KOPT-K1 (cell line): ENCODE results near the gene ARHGAP26.
"Not testable (repeated sequence)": the region's sequence is repeated elsewhere in the genome, so short reads cannot be mapped to it uniquely, and the experiment has no call there.

Source experiments
- H3K27ac ChIP-seq: fragments of 200-600 bp; sonication (generic); 2 replicates; pipeline ENCODE4 v1.5.1; 2016; ENCODE audit warnings: antibody characterized with exemption, mild to moderate bottlenecking, low read depth, low read length; ENCODE audit not compliant: poor library complexity, severe bottlenecking
- H3K36me3 ChIP-seq: fragments of 200-600 bp; sonication (generic); 2 replicates; pipeline ENCODE4 v1.5.1; 2017; ENCODE audit warnings: antibody characterized with exemption, mild to moderate bottlenecking, low read length, moderate library complexity; ENCODE audit not compliant: insufficient read depth
- H3K9me3 ChIP-seq: fragments of 200-600 bp; sonication (generic); 2 replicates; pipeline ENCODE4 v1.5.1; 2017; ENCODE audit warnings: antibody characterized with exemption, low read length, mild to moderate bottlenecking; ENCODE audit not compliant: insufficient read depth, poor library complexity, severe bottlenecking

The ARHGAP26 gene

GRCh38 chr5:142984011-142984410 is 213.8 kb downstream of the ARHGAP26 start:
- Histone ChIP-seq H3K27ac (no peak overlapping the region), H3K9me3 (peaks cover 7% of the 10 kb centered on the region)

GRCh38 chr5:142984525-142984924 is 214.3 kb downstream of the ARHGAP26 start:
- no peaks in the 10 kb centered on the region for H3K36me3 ChIP-seq
- no peak overlapping the region for H3K27ac ChIP-seq
- H3K9me3 ChIP-seq, result peaks cover 7% of the 10 kb centered on the region

More at GRCh38 chr5:142984011-142984410, 213.8 kb downstream of the ARHGAP26 start:
- no peaks in the 10 kb centered on the region for H3K36me3 ChIP-seq

GRCh38 chr5:142989270-142989669 is 219.1 kb downstream of the ARHGAP26 start:
- H3K9me3 ChIP-seq, result not testable (repeated sequence)

GRCh38 chr5:142990073-142990472 is 219.9 kb downstream of the ARHGAP26 start:
- H3K27ac ChIP-seq, H3K36me3 ChIP-seq, H3K9me3 ChIP-seq: not testable (repeated sequence)

More at GRCh38 chr5:142989270-142989669, 219.1 kb downstream of the ARHGAP26 start:
- H3K27ac ChIP-seq, H3K36me3 ChIP-seq: not testable (repeated sequence)

GRCh38 chr5:142994218-142994617 is 224.0 kb downstream of the ARHGAP26 start:
- Histone ChIP-seq H3K36me3 (no peaks in the 10 kb centered on the region), H3K27ac (no peak overlapping the region), H3K9me3 (no peaks in the 10 kb centered on the region)

GRCh38 chr5:142995621-142996020 is 225.4 kb downstream of the ARHGAP26 start:
- not testable (repeated sequence) for H3K27ac ChIP-seq, H3K9me3 ChIP-seq, H3K36me3 ChIP-seq

GRCh38 chr5:142997591-142997990 is 227.4 kb downstream of the ARHGAP26 start:
- H3K9me3 ChIP-seq, result no peaks in the 10 kb centered on the region
- H3K27ac ChIP-seq, result no peak overlapping the region
- no peaks in the 10 kb centered on the region for H3K36me3 ChIP-seq

GRCh38 chr5:142998316-142999020 is 228.3 kb downstream of the ARHGAP26 start:
- no peak overlapping the region for H3K27ac ChIP-seq
- H3K9me3 ChIP-seq, result no peaks in the 10 kb centered on the region
- H3K36me3 ChIP-seq, result no peaks in the 10 kb centered on the region

GRCh38 chr5:143000551-143000950 is 230.4 kb downstream of the ARHGAP26 start:
- not testable (repeated sequence) for H3K36me3 ChIP-seq, H3K9me3 ChIP-seq, H3K27ac ChIP-seq

GRCh38 chr5:143001764-143002351 is 231.7 kb downstream of the ARHGAP26 start:
- Histone ChIP-seq H3K27ac (peak overlapping the region; percentile 22), H3K36me3 (no peaks in the 10 kb centered on the region), H3K9me3 (no peaks in the 10 kb centered on the region)

GRCh38 chr5:143002459-143003327 is 232.5 kb downstream of the ARHGAP26 start:
- Histone ChIP-seq H3K9me3 (no peaks in the 10 kb centered on the region), H3K27ac (peak overlapping the region; percentile 22), H3K36me3 (no peaks in the 10 kb centered on the region)

- no peaks in the 10 kb centered on the region for H3K36me3 ChIP-seq
- H3K27ac ChIP-seq, result no peak overlapping the region
Measured at GRCh38 chr5:143003328-143003636, 233.1 kb downstream of the ARHGAP26 start.

GRCh38 chr5:143004361-143005145 is 234.4 kb downstream of the ARHGAP26 start:
- Histone ChIP-seq H3K36me3 (no peaks in the 10 kb centered on the region), H3K27ac (no peak overlapping the region), H3K9me3 (no peaks in the 10 kb centered on the region)

More at GRCh38 chr5:143003328-143003636, 233.1 kb downstream of the ARHGAP26 start:
- no peaks in the 10 kb centered on the region for H3K9me3 ChIP-seq

- Histone ChIP-seq H3K36me3 (no peaks in the 10 kb centered on the region), H3K27ac (no peak overlapping the region), H3K9me3 (no peaks in the 10 kb centered on the region)
Measured at GRCh38 chr5:143006501-143006900, 236.3 kb downstream of the ARHGAP26 start.

- H3K9me3 ChIP-seq, result no peaks in the 10 kb centered on the region
- H3K36me3 ChIP-seq, result no peaks in the 10 kb centered on the region
- H3K27ac ChIP-seq, result no peak overlapping the region
Measured at GRCh38 chr5:143008032-143008431, 237.9 kb downstream of the ARHGAP26 start.
